HCT116 (cell line): ENCODE results near the gene SMYD4. TPM values are rescaled to one million over a fixed set of nuclear protein-coding genes. Genes with fewer than 3 reads are reported as not detected.

Source experiments
- ATAC-seq: fragments of 200-7000 bp; cut with Tn5 transposase; 2 replicates; pipeline ENCODE4 v1.9.1; 2020; ENCODE audit warnings: mild to moderate bottlenecking, moderate library complexity
- BruUV-seq: library from RNA; stranded (reverse); fragments of 400-500 nt; replicated peaks from 2 replicates; lab custom pipeline; 2021; lab: Mats Ljungman, UMichigan
- CTCF ChIA-PET: fragments of 300-600 bp; sonication (Branson Sonifier 250); formaldehyde crosslinking; loops from one replicate; lab custom pipeline; 2021; ENCODE audit warnings: antibody characterized with exemption; lab: Charles Lee
- POLR2A ChIA-PET: fragments of 300-600, 350-600 bp; sonication (Branson Sonifier 250); formaldehyde crosslinking; loops from one replicate; lab custom pipeline; 2021; ENCODE audit warnings: antibody characterized with exemption; lab: Charles Lee
- RAD21 ChIA-PET, 2 experiments: fragments of 300-600 bp; sonication (Branson Sonifier 250); formaldehyde crosslinking; loops; one replicate each; lab custom pipeline; 2023; ENCODE audit warnings: low total read pairs in 2 of 2; ENCODE audit not compliant: uncharacterized antibody in 2 of 2, unreplicated experiment in 2 of 2, low non-redundant PET in 1 of 2; lab: Charles Lee
- DNase-seq: peaks from one replicate; pipeline ENCODE4 v3.0.0-alpha.2; 2010; ENCODE audit warnings: low read depth, low spot score
- H2AFZ ChIP-seq: fragments of 200-600 bp; shearing (Covaris generic), sonication (generic); 2 replicates; pipeline ENCODE4 v1.6.1; 2017; ENCODE audit warnings: low read depth, mixed run types, mixed read lengths, antibody characterized with exemption, low read length; ENCODE audit not compliant: poor library complexity, severe bottlenecking
- H3K27ac ChIP-seq: 2 replicates; pipeline ENCODE4 v1.5.1; 2012; ENCODE audit warnings: low read depth, low read length
- H3K27me3 ChIP-seq: fragments of 200-600 bp; sonication (generic); 2 replicates; pipeline ENCODE4 v1.6.1; 2016; ENCODE audit warnings: mixed run types, low read length, mixed read lengths; ENCODE audit not compliant: insufficient read depth
- H3K36me3 ChIP-seq, 2 experiments: fragments of 200-500 bp in 1 of 2; fragments of 200-600 bp in 1 of 2; sonication (Bioruptor generic) in 1 of 2; sonication (generic) in 1 of 2; 2 replicates each; pipeline versions ENCODE4 v1.5.1 to v1.6.1; 2014 to 2016; ENCODE audit warnings: low read length in 2 of 2, inconsistent platforms in 1 of 2, mixed read lengths in 1 of 2, mixed run types in 1 of 2; ENCODE audit not compliant: insufficient read depth in 2 of 2, control insufficient read depth in 1 of 2
- H3K4me1 ChIP-seq, 2 experiments: fragments of 200-600 bp in 1 of 2; sonication (generic) in 1 of 2; 2 replicates each; pipeline versions ENCODE4 v1.5.1 to v1.6.1; 2012 to 2017; ENCODE audit warnings: low read length in 2 of 2, inconsistent platforms in 1 of 2, mild to moderate bottlenecking in 1 of 2, mixed read lengths in 1 of 2, mixed run types in 1 of 2, moderate library complexity in 1 of 2; ENCODE audit not compliant: insufficient read depth in 2 of 2, control insufficient read depth in 1 of 2
- H3K4me2 ChIP-seq: fragments of 200-600 bp; sonication (generic); 2 replicates; pipeline ENCODE4 v1.6.1; 2017; ENCODE audit warnings: mixed run types, low read length, mixed read lengths
- H3K4me3 ChIP-seq, 2 experiments: fragments of 200-600 bp in 1 of 2; sonication (generic) in 1 of 2; replicated peaks in 1 of 2; 2 replicates each; pipeline ENCODE4 v1.5.1; 2011 to 2016; ENCODE audit warnings: low read length in 2 of 2, control low read depth in 1 of 2, low read depth in 1 of 2, mild to moderate bottlenecking in 1 of 2, mixed read lengths in 1 of 2, mixed run types in 1 of 2
- H3K79me2 ChIP-seq: fragments of 200-600 bp; sonication (generic); 2 replicates; pipeline ENCODE4 v1.6.1; 2017; ENCODE audit warnings: mild to moderate bottlenecking, mixed run types, low read length, moderate library complexity, mixed read lengths; ENCODE audit not compliant: insufficient read depth
- H3K9ac ChIP-seq: fragments of 200-600 bp; sonication (generic); 2 replicates; pipeline ENCODE4 v1.6.1; 2016; ENCODE audit warnings: low read length, mixed read lengths
- H3K9me2 ChIP-seq: fragments of 200-600 bp; sonication (generic), shearing (Covaris generic); 2 replicates; pipeline ENCODE4 v1.6.1; 2017; ENCODE audit warnings: mixed run types, mild to moderate bottlenecking, moderate library complexity; ENCODE audit not compliant: insufficient read depth
- H3K9me3 ChIP-seq, 2 experiments: fragments of 200-500 bp in 1 of 2; fragments of 200-600 bp in 1 of 2; sonication (Bioruptor generic) in 1 of 2; sonication (generic) in 1 of 2; 2 replicates each; pipeline ENCODE4 v1.6.1; 2014 to 2017; ENCODE audit warnings: low read length in 2 of 2, mixed read lengths in 2 of 2, inconsistent platforms in 1 of 2, low read depth in 1 of 2, mild to moderate bottlenecking in 1 of 2, mixed run types in 1 of 2, moderate library complexity in 1 of 2; ENCODE audit not compliant: control insufficient read depth in 1 of 2, insufficient read depth in 1 of 2
- H4K20me1 ChIP-seq: fragments of 200-600 bp; sonication (generic), shearing (Covaris generic); 2 replicates; pipeline ENCODE4 v1.6.1; 2017; ENCODE audit warnings: mixed run types, mild to moderate bottlenecking, moderate library complexity; ENCODE audit not compliant: insufficient read depth
- ATF3 ChIP-seq: IDR thresholded peaks from 2 replicates; pipeline ENCODE4 v1.6.1; 2012
- CBX3 ChIP-seq: IDR thresholded peaks from 2 replicates; pipeline ENCODE4 v1.6.1; 2012; ENCODE audit warnings: low read depth
- CEBPB ChIP-seq: IDR thresholded peaks from 2 replicates; pipeline ENCODE4 v1.6.1; 2012; ENCODE audit warnings: low read depth
- CTCF ChIP-seq, 3 experiments: fragments of 200-600 bp in 1 of 3; sonication (generic) in 1 of 3; IDR thresholded peaks in 2 of 3; conservative IDR thresholded peaks in 1 of 3; 2 replicates each; pipeline ENCODE4 v1.5.1; 2012 to 2017; ENCODE audit warnings: low read depth in 2 of 3, low read length in 2 of 3, antibody characterized with exemption in 1 of 3, borderline replicate concordance in 1 of 3, control low read depth in 1 of 3, mild to moderate bottlenecking in 1 of 3, mixed read lengths in 1 of 3, mixed run types in 1 of 3, moderate library complexity in 1 of 3; ENCODE audit not compliant: insufficient read depth in 1 of 3
- EGR1 ChIP-seq: IDR thresholded peaks from 2 replicates; pipeline ENCODE4 v1.6.1; 2012; ENCODE audit warnings: low read depth
- EZH2 ChIP-seq: fragments of 200-600 bp; sonication (generic); IDR thresholded peaks from 2 replicates; pipeline ENCODE4 v1.6.1; 2017; ENCODE audit warnings: antibody characterized with exemption, mixed run types
- EZH2phosphoT487 ChIP-seq: fragments of 200-600 bp; IDR thresholded peaks from 2 replicates; pipeline ENCODE4 v1.6.1; 2018; ENCODE audit warnings: antibody characterized with exemption, borderline replicate concordance
- FOSL1 ChIP-seq: IDR thresholded peaks from 2 replicates; pipeline ENCODE4 v1.6.1; 2012; ENCODE audit warnings: low read depth
- JUND ChIP-seq: IDR thresholded peaks from 2 replicates; pipeline ENCODE4 v1.6.1; 2012
- MAX ChIP-seq: IDR thresholded peaks from 2 replicates; pipeline ENCODE4 v1.6.1; 2012
- POLR2A ChIP-seq: IDR thresholded peaks from 2 replicates; pipeline ENCODE4 v1.7.0; 2011; ENCODE audit warnings: borderline replicate concordance; ENCODE audit not compliant: insufficient read depth, insufficient read length; ENCODE audit errors: extremely low read depth
- RAD21 ChIP-seq: IDR thresholded peaks from 2 replicates; pipeline ENCODE4 v1.6.1; 2012; ENCODE audit warnings: low read depth, mild to moderate bottlenecking
- REST ChIP-seq: IDR thresholded peaks from 2 replicates; pipeline ENCODE4 v1.6.1; 2012; ENCODE audit warnings: low read depth
- SIN3A ChIP-seq: IDR thresholded peaks from 2 replicates; pipeline ENCODE4 v1.6.1; 2012; ENCODE audit warnings: low read depth
- SP1 ChIP-seq: IDR thresholded peaks from 2 replicates; pipeline ENCODE4 v1.6.1; 2012; ENCODE audit warnings: low read depth
- YY1 ChIP-seq: IDR thresholded peaks from 2 replicates; pipeline ENCODE4 v1.6.1; 2011; ENCODE audit warnings: low read length, low read depth, moderate library complexity, mild to moderate bottlenecking; ENCODE audit not compliant: insufficient replicate concordance; ENCODE audit errors: extremely low read depth
- ZFX ChIP-seq: fragments of 450-650 bp; IDR thresholded peaks from 2 replicates; pipeline ENCODE4 v1.6.1; 2017
- ZNF274 ChIP-seq: fragments of 200-500 bp; sonication (Bioruptor generic); IDR thresholded peaks from 2 replicates; pipeline ENCODE4 v1.6.1; 2014; ENCODE audit warnings: mild to moderate bottlenecking, low read depth, low read length, inconsistent platforms
- intact Hi-C: fragments of 100-400 bp; cut with micrococcal nuclease; formaldehyde crosslinking; loops from 2 replicates; pipeline ENCODE4 v1.10.0; 2022
- total RNA-seq: library from RNA; stranded (reverse); gene quantifications from one replicate; pipeline ENCODE4 v1.2.1, GENCODE V29; 2021; ENCODE audit not compliant: unreplicated experiment

SMYD4 gene
- total RNA-seq, 1 experiment from 2014 or later, result 16.9 TPM

GRCh38 chr17:1754430-1755112 is 75.1 kb downstream of the SMYD4 start:
- no peaks in the 10 kb centered on the region for H3K36me3 ChIP-seq
- ChIA-PET POLR2A (interaction anchor here (2.6 kb wide), 1 partner anchor 38 kb away, joined by 6 read pairs; no protein-coding TSS in a partner anchor), CTCF (interaction anchor here (0.6 kb wide), 1 partner anchor 11 kb away, joined by 3 read pairs; no protein-coding TSS in a partner anchor), RAD21 (no interaction called here)
- H3K27ac ChIP-seq, result no peak overlapping the region
- intact Hi-C loops, result no loop called here
- no peak for DNase-seq
- H3K9ac ChIP-seq, result no peak overlapping the region
- H2AFZ ChIP-seq, result no peak overlapping the region
- H3K9me2 ChIP-seq, result no peaks in the 10 kb centered on the region
- no peak for ATAC-seq
- H4K20me1 ChIP-seq, result no peaks in the 10 kb centered on the region
- BruUV-seq, result no TSS peak
- no peaks in the 10 kb centered on the region for H3K27me3 ChIP-seq
- no peak overlapping the region for H3K4me3 ChIP-seq
- no peaks in the 10 kb centered on the region for H3K9me3 ChIP-seq
- no peak overlapping the region for H3K4me2 ChIP-seq
- no peaks in the 10 kb centered on the region for H3K79me2 ChIP-seq
- peaks cover 0 to 16% of the 10 kb centered on the region in 2 experiments; a peak in 3 of 4 replicates for H3K4me1 ChIP-seq
- TF ChIP-seq SIN3A (no peak), EGR1 (no peak), ZFX (no peak), CTCF (IDR thresholded peaks at IDR 0.05 in 2 of 3, conservative IDR thresholded peaks at IDR 0.05 in 1 of 3; ENCODE audit: borderline replicate concordance in 1 of 3, insufficient read depth in 1 of 3, low read depth in 2 of 3, low read length in 2 of 3) (no peak), EZH2phosphoT487 (no peak), ATF3 (no peak), SP1 (no peak), YY1 (no peak), FOSL1 (no peak), ZNF274 (no peak), REST (no peak), POLR2A (no peak), MAX (no peak), EZH2 (no peak), RAD21 (no peak), CEBPB (no peak), CBX3 (no peak), JUND (no peak)
